ENCODE data around the gene DOLK.
"Not testable (repeated sequence)": the region's sequence is repeated elsewhere in the genome, so short reads cannot be mapped to it uniquely, and the experiment has no call there.

DOLK gene

DNA sequence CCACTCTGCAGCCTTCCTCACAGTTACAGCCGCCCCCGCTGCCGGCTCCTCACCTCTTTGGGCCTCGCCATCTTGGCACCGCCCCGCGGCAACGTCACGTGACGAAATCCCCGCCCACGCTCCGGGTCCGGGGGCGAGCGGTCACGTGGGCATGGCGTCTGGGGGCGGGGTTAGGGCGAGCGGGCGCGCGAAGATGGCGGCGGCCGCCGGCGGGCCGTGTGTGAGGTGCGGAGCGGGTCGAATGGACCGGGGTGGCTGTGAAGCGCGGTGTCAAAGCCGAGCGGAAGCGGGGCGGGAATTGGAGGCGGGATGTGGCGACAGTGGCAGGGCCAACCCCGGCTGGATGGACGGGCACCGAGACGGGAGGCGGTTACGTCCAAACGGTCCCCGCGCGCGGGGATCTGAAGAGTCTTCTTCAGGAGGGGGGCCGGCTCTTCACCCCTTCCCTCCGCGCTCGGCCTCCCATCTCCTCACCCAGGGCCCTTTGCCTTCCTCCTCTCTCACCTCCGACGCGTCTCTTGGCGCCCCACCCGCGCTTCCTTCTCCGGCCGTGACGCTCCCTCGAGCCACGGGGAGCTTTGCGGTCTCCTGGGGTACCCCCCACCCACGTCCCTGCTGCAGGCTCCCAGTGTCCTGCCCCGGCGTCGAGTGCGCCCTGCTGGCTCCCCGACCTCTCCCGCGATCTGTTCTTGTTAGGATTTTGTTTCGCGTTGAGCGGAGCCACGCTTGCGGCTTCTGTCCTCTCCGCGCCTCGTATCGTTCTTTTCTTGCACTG lies at the start of gene DOLK, which contains the start of gene NUP188:
Gene DOLK, minus strand, starts transcription at position 77 of the 775 bp plus-strand sequence. CDS start 300 bp downstream, outside the sequence.
Gene NUP188, plus strand, starts transcription at position 173 of the 775 bp plus-strand sequence. Its CDS starts 21 bp downstream, at position 194.
- FAIRE-seq, result no peak

DNA sequence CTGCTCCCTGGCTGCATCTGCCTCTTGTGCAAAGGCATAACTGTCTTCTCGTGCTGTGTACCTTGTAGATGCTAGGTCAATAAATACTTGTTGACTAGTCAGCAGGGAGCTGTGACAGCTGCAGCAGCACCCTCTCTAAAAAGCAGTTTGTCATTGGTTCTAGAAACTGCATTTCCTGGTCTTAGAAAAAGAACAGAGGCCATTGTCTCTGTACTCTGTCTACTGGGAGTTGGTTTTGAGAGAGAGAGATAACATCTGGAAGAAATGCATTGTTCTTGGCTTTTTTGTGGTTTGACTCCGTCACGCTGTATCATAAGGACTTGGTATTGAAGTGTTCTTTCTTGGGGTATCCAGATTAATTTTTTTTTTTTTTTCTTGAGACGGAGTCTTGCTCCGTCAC lies 48.4 kb upstream of the DOLK start:
- no peak for FAIRE-seq

DNA sequence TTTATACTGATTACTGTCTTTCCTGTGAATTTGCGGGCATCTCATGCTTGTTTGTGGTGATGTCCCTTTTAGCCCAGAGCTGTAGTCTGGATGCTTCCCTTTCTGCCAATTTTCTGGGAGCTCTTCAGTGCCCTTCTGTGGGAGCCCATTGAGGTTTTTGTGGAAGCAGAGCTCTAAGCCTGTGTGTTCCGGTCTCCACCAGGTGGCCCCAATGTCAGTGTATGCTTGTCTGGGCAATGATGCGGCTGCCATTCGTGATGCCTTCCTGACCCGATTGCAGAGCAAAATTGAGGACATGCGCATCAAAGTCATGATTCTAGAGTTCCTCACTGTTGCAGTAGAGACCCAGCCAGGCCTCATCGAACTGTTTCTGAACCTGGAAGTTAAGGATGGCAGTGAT lies 45.6 kb upstream of the DOLK start:
- FAIRE-seq, result no peak

DNA sequence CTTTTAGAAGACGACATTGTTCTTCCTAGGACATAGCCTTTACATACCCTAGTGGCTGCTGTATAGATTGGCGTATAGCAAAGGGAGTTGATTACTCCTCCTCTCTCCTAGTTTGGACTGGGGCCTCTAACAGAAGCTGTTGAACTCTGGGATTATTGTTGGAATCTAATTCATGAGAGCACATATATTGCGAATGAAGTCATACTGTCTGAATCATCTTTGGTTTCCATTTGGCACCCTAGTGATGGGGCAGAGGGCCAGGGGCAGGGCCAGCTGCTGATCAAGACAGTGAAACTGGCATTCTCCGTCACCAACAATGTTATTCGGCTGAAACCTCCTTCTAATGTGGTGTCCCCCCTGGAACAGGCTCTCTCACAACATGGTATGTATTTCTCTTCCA lies 40.4 kb upstream of the DOLK start:
- FAIRE-seq, result no peak

DNA sequence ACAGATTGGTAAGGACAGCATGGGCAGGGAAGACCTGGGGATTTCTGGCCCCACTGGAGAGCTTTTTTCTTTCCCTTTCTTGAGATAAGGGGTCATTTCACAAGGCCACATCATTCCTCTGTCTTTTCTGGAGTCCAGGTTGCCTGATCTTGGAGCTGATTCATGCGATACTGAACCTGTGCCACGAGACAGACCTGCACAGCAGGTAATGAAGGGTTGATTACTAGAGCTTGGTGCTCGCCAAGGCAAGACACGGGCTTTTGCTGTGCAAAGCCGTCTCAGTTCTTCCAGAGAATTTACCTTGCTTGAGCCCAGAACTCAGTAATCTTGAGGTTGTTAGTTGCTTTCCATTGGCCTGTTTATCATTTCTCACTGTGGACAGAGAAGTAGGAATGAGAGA lies 39.3 kb upstream of the DOLK start:
- FAIRE-seq, result no peak

DNA sequence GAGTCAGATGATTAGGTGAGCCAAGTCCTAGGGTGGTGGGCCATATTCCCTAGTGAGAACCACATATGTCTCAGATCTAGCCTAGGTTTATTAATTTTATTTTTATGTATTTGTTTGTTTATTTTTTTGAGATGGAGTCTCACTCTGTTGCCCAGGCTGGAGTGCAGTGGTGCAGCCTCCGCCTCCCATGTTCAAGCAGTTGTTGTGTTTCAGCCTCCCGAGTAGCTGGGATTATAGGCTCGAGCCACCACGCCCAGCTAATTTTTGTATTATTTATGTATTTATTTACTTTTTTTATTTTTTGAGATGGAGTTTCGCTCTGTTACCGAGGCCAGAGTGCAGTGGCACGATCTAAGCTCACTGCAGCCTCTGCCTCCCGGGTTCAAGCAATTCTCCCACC lies 36.1 kb upstream of the DOLK start:
- FAIRE-seq, result no peak

DNA sequence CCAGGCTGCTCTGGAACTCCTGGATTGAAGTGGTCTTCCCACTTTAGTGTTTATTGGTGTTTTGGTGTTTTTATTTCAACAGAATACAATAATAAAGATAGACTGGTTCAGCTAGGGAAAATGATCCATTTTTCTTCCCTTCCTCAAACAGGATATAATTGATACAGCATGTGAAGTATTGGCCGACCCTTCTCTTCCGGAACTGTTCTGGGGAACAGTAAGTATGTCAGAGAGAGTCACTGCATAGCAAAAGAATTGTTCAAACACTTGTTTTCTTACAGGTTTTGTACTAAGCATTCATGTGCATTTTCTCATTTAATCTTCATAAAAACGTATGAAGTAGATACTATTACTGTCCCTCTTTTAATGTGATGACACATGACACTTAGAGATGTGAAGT lies 31.7 kb upstream of the DOLK start:
- no peak for FAIRE-seq

DNA sequence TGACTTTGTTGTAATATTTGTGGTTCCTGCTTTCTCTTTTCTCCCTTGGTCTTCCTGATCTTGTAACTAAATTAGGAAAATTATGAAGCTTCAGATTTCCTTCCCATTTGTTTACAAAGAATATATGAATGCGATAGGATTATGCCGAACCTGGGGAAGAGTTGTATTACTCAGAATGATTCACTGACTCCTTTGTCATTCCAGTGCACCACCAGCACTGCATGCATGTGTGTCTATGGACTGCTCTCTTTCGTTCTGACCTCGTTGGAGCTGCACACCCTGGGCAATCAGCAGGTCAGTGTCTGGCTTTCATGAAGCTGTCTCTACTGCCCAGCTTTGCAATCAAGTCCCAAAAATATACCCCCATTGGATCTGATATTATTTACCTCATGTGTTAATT lies 25.6 kb upstream of the DOLK start:
- no peak for FAIRE-seq

DNA sequence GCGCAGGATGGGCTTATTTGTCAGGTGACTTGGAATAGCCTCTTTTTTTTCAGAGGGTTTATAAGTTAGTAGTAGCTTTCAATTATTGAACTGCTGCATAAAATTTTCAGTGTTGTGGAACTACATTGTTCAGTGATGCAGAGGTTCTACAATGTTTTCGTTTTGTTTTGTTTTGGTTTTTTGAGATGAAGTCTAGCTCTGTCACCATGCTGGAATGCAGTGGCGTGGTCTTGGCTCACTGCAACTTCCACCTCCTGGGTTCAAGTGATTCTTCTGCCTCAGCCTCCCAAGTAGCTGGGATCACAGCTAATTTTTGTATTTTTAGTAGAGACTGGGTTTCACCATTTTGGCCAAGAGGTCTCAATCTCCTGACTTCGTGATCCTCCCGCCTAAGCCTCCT lies 22.1 kb upstream of the DOLK start:
- no peak for FAIRE-seq

DNA sequence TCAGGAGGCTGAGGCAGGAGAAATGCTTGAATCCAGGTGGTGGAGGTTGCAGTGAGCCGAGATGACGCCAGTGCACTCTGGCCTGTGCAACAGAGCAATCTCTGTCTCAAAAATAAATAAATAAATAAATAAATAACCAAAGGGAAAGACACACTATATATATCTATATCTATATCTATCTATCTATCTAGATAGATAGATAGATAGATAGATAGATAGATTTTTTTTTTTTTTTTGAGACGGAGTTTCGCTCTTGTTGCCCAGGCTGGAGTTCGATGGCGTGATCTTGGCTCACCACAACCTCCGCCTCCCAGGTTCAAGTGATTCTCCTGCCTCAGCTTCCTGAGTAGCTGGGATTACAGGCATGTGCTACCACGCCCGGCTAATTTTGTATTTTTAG lies 14.0 kb upstream of the DOLK start:
- FAIRE-seq, result not testable (repeated sequence)

DNA sequence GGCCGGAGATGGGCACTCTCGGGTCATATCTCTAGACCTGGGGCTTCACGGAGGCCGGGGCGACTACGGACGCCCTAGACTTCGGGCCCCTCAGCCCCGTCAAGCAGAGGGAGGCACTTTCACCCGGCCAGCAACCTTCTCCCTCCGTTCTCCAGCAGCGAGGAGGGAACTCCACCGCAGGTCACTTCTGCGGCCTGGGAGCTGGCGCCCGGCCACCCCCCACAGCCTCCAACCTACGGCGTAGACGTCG lies 201 bp downstream of the DOLK start:
- no peak for FAIRE-seq

DNA sequence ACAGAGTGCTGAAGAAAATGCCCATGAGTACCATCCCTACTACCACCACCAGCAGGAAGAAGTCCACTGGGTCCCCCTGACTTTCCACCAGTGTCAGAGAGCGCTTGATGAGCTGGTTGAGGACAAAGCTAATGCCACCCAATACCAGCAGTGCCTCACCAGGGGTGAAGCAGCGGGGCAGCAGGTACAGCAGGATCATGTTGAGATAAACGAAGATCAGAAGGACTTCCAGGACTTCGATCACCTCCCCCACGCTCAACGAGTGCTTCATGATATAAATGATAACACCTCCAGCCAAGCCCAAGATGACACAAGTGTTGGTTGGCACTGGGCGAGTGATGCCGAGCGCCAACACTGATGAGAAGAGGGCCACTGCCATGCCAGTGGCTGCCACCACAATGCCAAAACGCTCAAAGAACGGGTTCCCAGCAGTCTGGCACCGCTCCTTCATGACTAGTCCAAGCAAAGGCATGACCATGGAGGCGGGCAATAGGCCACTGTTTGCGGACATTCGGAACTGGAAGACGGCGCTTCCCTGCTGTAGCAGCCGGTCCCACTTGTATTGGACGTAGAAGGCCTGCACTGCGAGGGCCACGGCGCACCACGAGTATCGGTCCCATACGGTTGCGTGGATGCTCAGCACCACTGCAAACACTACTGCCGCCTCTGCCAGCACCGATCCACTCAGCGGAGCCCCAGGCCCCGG lies 679 bp downstream of the DOLK start:
- no peak for FAIRE-seq

DNA sequence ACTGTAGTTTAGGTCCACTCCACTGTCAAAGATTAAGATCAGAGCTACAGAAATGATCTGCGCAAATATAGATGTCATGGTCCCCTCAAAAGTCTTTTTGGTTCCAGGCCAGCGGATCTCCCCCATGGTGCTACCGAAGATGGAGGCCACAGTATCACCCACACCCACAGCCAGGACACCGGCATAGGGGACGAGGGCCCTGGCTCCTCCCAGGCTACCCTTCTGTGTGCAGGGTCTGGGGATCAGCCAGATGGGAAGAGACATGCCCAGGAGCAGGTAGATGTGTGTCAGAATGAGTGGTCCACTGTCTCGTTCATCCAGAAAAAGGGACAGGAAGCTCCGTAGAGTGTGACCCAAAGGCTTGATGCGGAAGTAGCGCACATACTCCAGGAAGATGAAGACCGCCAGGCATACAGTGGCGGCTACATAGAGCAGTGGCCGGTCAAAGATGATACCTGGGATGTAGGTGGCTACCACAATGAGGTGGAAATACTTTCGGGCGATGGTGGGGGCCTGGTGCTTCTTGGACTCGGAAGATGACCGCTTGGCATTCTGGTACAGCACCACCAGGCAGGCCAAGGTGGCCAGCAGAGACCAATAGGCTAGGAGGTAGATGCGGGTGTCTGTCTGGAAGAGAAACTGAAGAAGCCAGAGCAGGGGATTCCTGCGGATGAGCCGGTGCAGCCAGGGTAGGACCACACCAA lies 1.5 kb downstream of the DOLK start:
- FAIRE-seq, result no peak

DNA sequence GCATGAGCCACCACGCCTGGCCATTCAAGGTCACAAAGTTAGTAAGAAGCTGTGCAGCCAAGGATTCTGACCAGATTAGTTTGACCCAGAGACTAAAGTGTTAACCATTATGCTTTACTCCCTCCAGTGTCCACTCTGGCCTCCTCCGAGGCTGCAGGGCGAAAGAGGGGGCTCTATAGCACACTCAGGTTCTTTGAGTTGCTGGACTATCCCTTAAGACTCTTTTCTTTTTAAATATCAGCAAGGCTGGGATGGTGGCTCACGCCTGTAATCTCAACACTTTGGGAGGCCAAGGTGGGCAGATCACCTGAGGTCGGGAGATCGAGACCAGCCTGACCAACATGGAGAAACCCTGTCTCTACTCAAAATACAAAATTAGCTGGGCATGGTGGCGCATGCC lies 2.4 kb downstream of the DOLK start:
- FAIRE-seq, result not testable (repeated sequence)

DNA sequence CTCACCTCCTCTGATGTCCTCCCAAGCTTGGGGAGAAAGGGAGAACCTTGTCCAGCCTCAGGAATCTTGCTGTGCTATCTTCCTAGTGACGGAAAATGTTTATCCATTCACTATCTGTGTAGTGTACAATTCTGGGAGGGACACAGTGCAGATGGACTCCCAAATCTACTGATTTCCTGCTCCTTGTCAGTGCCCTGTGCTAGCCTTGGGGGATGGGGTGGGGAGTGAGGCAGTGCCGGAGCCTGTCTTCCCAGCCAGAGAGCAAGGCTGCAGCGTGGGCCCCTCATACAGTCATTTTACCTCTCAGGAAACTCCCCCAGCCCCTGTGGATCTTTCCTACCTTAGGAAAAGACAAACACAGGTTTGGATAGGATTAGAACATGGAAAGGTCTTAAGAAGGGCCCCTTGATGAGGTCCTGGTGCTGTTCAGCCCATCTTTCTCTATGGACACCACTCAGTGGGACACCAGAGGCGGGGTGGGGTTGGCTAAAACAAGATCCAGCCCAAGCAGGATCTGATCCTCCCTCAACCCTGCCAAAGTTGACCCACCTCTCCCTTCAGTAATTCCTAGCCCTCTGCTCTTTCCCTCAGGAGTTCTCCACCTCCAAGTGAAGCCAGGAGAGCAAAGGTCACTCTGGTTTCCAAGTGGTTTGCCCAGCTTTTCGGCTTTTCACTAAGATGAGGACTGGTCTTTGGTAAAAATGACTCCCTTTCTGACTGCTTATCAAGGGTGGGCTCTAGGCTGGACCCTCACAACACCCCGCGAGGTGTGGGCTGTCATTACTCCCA lies 3.4 kb downstream of the DOLK start:
- no peak for FAIRE-seq

DNA sequence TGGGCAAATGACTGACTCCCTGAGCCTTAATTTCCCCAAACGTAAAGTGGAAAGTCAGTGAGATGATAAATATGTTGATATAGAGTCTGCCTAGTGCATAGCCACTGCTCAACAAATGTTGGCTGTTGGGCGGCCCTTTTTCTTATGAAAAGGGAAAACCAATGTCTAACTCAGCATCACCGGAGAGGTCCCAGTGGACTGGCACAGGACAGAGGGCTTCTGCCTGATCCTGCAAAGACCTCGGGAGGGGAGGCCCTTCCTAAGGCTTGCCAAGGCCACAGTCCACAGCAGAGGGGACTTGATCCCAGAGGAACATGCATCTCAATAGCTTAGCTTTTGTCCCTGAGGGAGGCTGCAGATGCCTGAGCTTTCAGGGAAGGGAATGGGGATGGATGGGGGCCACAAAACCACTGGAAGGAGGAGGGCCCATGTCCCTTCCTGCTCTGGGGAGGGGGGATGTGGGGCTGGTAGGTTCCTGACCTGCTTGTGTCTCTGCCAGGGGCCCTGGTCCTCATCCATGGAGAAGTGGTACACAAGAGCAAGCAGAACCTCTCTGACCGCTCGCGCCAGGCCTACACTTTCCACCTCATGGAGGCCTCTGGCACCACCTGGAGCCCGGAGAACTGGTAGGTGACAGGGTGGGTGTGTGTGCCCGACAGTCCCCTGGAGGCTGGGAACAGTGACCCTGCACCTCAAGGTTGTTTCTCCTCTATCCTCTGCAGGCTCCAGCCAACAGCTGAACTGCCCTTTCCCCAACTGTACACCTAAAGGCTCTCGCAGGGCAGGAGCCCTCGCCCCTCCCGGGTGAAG lies 6.3 kb downstream of the DOLK start:
- no peak for FAIRE-seq

DNA sequence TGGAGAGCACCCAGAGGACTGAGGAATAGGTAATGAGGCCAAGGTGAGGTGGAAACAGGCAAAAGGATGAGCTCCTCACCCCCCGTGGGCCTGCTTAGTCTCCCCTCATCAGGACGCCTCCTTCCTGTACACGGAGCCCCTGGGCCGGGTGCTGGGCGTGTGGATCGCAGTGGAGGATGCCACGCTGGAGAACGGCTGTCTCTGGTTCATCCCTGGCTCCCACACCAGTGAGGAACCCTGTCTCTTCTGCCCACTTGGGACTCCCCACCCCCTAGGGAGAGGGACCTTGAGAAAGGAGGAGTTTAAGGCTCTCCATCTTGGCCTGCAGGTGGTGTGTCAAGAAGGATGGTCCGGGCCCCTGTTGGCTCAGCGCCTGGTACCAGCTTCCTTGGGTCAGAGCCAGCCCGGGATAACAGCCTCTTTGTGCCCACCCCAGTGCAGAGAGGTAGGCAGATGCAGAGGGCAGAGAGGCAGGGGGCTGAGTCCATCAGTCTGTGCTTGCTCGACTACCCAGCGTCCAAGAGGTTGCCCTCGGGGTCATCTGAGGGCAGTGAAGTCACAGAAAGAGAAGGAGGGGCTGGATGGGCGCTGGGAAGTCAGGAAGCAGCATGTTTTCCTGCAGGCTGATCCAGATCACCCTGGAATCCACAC lies 7.0 kb downstream of the DOLK start:
- FAIRE-seq, result no peak

DNA sequence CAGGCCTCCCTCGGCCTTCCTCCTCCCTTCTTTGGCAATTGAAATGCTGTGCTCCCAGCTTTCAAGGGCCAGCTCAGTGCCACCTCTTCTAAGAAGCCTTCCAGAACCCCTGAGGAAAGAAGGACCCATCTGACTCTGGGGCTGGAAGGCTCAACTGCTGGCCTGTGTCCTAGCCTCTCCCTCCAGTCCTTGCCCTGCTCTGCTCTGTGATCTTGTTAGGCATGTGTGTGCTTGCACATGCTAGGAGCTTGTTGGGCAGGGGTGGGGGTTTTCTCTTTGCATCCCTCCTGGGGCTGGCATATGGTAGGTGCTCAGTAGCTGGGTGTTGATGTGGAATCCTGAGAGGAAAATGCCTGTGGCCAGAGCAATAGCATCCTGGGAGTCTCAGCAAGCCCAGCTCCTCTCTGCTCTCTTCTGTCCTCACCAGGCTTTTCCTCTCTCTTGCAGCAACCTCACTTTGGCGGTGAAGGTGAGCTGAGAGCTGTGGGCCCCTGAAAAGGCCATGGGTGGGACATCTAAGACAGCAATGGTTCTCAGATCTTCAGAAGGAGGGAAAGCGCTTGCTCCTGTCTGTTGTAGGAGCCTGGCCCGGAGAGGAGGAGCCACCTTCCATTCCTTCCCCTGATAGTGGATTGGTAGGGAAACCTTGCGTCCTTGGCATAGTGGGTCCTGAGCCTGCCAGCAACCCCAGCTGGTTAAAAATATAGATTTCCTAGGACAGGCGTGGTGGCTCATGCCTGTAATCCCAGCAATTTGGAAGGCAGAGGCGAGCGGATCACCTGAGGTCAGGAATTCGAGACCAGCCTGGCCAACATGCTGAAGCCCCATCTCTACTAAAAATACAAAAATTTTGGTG lies 9.9 kb downstream of the DOLK start:
- no peak for FAIRE-seq

DNA sequence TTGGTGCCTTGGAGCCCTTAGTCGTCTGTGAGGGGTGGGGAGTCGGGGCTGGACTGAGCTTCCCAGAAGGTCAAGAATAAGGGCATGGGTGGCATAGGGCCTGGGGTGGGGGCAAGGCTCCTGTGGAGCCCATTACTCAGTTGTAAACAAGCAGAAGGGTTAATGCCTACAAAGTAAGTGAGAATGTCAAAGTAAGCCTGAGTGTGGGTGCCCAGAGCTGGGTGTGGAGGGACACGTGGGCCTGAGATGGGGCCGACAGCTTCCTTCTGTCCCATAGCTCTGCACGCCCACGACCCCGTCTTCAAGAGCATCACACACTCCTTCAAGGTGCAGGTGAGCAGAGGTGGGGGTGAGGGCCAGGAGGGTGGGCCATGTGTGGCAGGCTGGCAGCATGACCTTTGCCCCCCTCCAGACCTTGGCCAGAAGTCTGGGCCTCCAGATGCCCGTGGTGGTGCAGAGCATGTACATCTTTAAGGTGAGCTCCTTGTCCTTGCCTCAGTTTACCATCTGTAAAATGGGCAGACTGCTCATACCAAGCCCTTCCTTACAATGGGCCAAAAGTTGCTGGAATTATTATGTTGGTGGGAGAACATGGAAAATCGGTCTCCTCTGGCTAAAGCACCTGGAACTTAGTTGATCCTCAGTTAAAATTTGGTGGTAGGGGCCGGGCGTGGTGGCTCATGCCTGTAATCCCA lies 11.1 kb downstream of the DOLK start:
- FAIRE-seq, result no peak

DNA sequence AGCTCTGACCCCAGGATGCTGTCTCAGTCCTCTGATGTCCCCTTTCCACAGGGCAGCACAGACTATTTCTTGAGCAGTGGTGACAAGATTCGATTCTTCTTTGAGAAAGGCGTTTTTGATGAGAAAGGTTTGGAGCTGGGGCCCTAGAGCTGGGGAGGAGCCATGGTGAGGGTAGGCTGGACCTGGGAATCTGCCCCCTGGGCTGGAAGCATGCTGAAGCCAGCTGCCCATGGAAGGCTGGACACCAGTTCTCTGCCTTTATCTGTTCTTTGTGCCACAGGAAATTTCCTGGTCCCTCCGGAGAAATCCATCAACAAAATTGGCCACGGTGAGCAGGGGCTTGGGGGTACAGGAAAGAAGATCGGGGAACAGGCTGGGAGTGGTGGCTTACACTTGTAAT lies 13.7 kb downstream of the DOLK start:
- no peak for FAIRE-seq

Data from TTC549 (cell line).